Mesendoderm (in vitro differentiated cells): ENCODE measurements around the gene VWF.
"Not testable (repeated sequence)": the region's sequence is repeated elsewhere in the genome, so short reads cannot be mapped to it uniquely, and the experiment has no call there.

Experiments
- DNase-seq: peaks from one replicate; pipeline ENCODE4 v3.0.0; 2013
- H2AK5ac ChIP-seq: 2 replicates; pipeline ENCODE4 v1.6.1; 2013; ENCODE audit warnings: low read length, inconsistent platforms
- H2BK120ac ChIP-seq: 2 replicates; pipeline ENCODE4 v1.6.1; 2013; ENCODE audit warnings: low read depth, mild to moderate bottlenecking, low read length, moderate library complexity, mixed read lengths
- H2BK15ac ChIP-seq: replicated peaks from 2 replicates; pipeline ENCODE4 v1.6.1; 2013; ENCODE audit warnings: low read depth, mild to moderate bottlenecking, moderate library complexity
- H2BK5ac ChIP-seq: 2 replicates; pipeline ENCODE4 v1.6.1; 2013; ENCODE audit warnings: low read length, inconsistent platforms
- H3K18ac ChIP-seq: 2 replicates; pipeline ENCODE4 v1.6.1; 2013; ENCODE audit warnings: mild to moderate bottlenecking, low read length, mixed read lengths
- H3K23ac ChIP-seq: one replicate; pipeline ENCODE4 v1.6.1; 2013; ENCODE audit warnings: low read length
- H3K27ac ChIP-seq: 2 replicates; pipeline ENCODE4 v1.5.1; 2013; ENCODE audit warnings: low read depth, mild to moderate bottlenecking, inconsistent platforms, low read length, moderate library complexity
- H3K27me3 ChIP-seq: 2 replicates; pipeline ENCODE4 v1.6.1; 2013; ENCODE audit warnings: low read length, control low read depth, mild to moderate bottlenecking, inconsistent platforms; ENCODE audit not compliant: insufficient read depth, poor library complexity
- H3K36me3 ChIP-seq: 2 replicates; pipeline ENCODE4 v1.6.1; 2013; ENCODE audit warnings: low read length, inconsistent platforms; ENCODE audit not compliant: control insufficient read depth, insufficient read depth
- H3K4ac ChIP-seq: one replicate; pipeline ENCODE4 v1.6.1; 2013; ENCODE audit warnings: low read depth, mild to moderate bottlenecking, low read length, moderate library complexity
- H3K4me1 ChIP-seq: 2 replicates; pipeline ENCODE4 v1.6.1; 2013; ENCODE audit warnings: low read depth, low read length, inconsistent platforms; ENCODE audit not compliant: control insufficient read depth
- H3K4me2 ChIP-seq: 2 replicates; pipeline ENCODE4 v1.6.1; 2013; ENCODE audit warnings: low read length
- H3K4me3 ChIP-seq: 2 replicates; pipeline ENCODE4 v1.5.1; 2013; ENCODE audit warnings: mild to moderate bottlenecking, low read length
- H3K56ac ChIP-seq: one replicate; pipeline ENCODE4 v1.6.1; 2013; ENCODE audit warnings: low read length
- H3K79me1 ChIP-seq: 2 replicates; pipeline ENCODE4 v1.6.1; 2013; ENCODE audit warnings: low read length, inconsistent platforms
- H3K79me2 ChIP-seq: 2 replicates; pipeline ENCODE4 v1.6.1; 2013; ENCODE audit warnings: mild to moderate bottlenecking, low read length; ENCODE audit not compliant: control insufficient read depth, insufficient read depth
- H3K9ac ChIP-seq: 2 replicates; pipeline ENCODE4 v1.6.1; 2013; ENCODE audit warnings: low read length, inconsistent platforms
- H4K5ac ChIP-seq: one replicate; pipeline ENCODE4 v1.6.1; 2013; ENCODE audit warnings: low read length
- H4K8ac ChIP-seq: one replicate; pipeline ENCODE4 v1.6.1; 2013; ENCODE audit warnings: low read depth, mild to moderate bottlenecking, control low read depth, low read length, moderate library complexity
- WGBS: extraction: QIAGEN DNeasy Blood & Tissue Kit; methylation state at CpG from one replicate; pipeline ENCODE4 v1.1.7; 2013; ENCODE audit warnings: low lambda C conversion rate, missing lambda C conversion rate; ENCODE audit not compliant: insufficient coverage; ENCODE audit errors: extremely low coverage; 5-methylcytosine and 5-hydroxymethylcytosine counted together

Gene VWF

DNA sequence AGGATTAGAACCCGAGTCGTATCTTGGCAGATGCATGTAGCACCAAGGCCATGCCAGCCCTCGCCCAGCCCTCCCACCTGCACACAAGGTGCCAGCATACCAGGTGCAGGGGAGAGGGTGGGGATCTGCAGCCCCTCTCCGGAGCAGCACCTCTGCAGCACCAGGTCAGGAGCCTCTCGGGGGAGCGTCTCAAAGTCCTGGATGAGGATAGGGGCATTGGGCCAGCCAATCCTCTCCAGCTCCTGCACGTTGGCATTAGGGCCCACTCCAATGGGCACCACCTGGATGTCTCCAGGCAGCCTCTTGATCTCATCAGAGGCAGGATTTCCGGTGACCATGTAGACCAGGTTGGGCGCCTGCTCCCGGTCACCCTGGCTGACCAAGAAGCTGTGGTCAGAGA is 106.2 kb downstream of the VWF start:
- no CpG with 5 or more reads among the region's 10 CpGs for WGBS
- DNase-seq: no peak

DNA sequence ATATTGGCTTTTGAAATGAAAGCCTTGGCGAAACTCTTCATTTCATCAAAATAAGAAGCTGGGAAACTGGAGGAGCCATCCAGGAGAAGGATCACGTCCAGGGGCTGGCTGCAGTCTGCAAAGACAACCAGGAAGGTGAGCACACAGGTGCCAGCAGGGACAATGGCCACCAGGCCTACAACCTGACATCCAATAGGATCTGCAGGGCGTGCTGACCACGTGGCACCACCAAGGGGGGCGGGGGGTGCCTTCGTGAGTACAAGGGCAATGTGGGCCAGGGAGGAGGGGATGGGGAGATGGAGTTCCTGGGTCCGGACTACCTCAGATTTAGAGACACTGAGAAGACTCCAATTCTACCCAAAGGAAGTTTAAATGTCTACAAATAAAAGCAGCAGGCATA is 107.7 kb downstream of the VWF start:
- no peak overlapping the region for H3K27ac ChIP-seq
- no CpG with 5 or more reads among the region's 7 CpGs for WGBS
- no peak overlapping the region for H3K23ac ChIP-seq

More for the DNA sequence above, 106.2 kb downstream of the VWF start:
- Histone ChIP-seq H3K9ac (no peak overlapping the region), H3K56ac (no peak overlapping the region), H3K4ac (no peak overlapping the region), H3K4me2 (no peak overlapping the region), H3K23ac (no peak overlapping the region), H2BK5ac (no peak overlapping the region), H2AK5ac (no peak overlapping the region), H2BK15ac (no peak overlapping the region), H4K5ac (no peak overlapping the region), H3K27me3 (no peaks in the 10 kb centered on the region), H3K27ac (no peak overlapping the region), H3K79me1 (no peaks in the 10 kb centered on the region), H3K79me2 (no peaks in the 10 kb centered on the region), H3K4me1 (no peaks in the 10 kb centered on the region), H3K36me3 (no peaks in the 10 kb centered on the region), H3K18ac (no peak overlapping the region), H4K8ac (no peak overlapping the region), H2BK120ac (no peak overlapping the region), H3K4me3 (no peak overlapping the region)

DNA sequence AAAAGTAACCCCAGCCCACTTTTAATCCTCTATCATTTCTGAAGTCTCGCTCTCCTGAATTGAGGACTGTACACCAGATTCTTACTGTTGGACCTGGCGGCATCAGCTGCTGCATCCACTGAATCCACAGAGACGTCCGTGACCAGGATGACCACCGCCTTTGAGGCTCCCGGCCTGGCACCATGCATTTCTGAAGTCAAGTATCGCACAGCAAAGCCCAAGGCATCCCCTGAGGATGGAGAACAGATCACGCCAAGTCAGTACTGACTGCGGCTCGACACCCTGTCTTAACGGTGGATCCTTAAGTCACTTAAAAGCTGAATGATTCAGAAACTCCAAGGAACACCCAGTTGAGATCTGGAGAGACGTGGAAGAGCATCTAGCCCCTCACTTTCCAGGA is 108.5 kb downstream of the VWF start:
- H3K9ac ChIP-seq, H4K8ac ChIP-seq, H3K56ac ChIP-seq, H3K36me3 ChIP-seq, H2BK120ac ChIP-seq, H2BK15ac ChIP-seq, H4K5ac ChIP-seq, H3K4me2 ChIP-seq, H3K4me1 ChIP-seq, H2AK5ac ChIP-seq, H3K27ac ChIP-seq, H3K4me3 ChIP-seq, H3K79me2 ChIP-seq, H2BK5ac ChIP-seq, H3K18ac ChIP-seq, H3K23ac ChIP-seq, DNase-seq, H3K79me1 ChIP-seq, H3K4ac ChIP-seq, H3K27me3 ChIP-seq: not testable (repeated sequence)
- no CpG with 5 or more reads among the region's 12 CpGs for WGBS

More for the DNA sequence above, 107.7 kb downstream of the VWF start:
- Histone ChIP-seq H2BK15ac (no peak overlapping the region), H2AK5ac (no peak overlapping the region), H3K18ac (no peak overlapping the region), H3K4me3 (no peak overlapping the region), H3K36me3 (no peaks in the 10 kb centered on the region), H3K4ac (no peak overlapping the region), H3K56ac (no peak overlapping the region), H3K9ac (no peak overlapping the region), H3K79me2 (no peaks in the 10 kb centered on the region), H2BK120ac (no peak overlapping the region), H3K4me2 (no peak overlapping the region), H3K4me1 (no peaks in the 10 kb centered on the region), H4K5ac (no peak overlapping the region), H3K79me1 (no peaks in the 10 kb centered on the region), H2BK5ac (no peak overlapping the region), H3K27me3 (no peaks in the 10 kb centered on the region), H4K8ac (no peak overlapping the region)
- no peak for DNase-seq

DNA sequence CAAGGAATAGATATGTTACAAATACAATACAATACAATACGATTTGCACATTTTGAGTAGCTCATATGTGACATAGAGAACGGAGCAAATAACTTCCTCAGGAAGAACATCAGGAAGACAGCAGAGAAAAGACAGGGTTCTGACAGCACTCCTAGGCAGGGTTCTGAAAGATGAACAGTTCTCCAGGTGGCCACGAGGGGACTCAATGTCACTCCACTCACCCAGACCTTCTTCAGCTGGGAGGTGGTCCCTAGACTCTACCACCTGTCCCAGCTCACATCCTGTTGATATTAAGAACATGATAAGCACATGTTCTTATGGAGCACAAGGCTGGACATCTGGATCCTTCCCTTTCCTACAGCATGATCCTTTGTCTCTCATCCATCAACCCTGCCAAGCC is 109.2 kb downstream of the VWF start:
- H2BK5ac ChIP-seq, H4K8ac ChIP-seq, H3K4me2 ChIP-seq, H3K27me3 ChIP-seq, H2AK5ac ChIP-seq, H3K18ac ChIP-seq, H3K27ac ChIP-seq, H4K5ac ChIP-seq, H3K36me3 ChIP-seq, H3K23ac ChIP-seq, H2BK120ac ChIP-seq, H3K56ac ChIP-seq, H2BK15ac ChIP-seq, H3K4me3 ChIP-seq, DNase-seq, H3K79me1 ChIP-seq, H3K4ac ChIP-seq, H3K79me2 ChIP-seq, H3K9ac ChIP-seq, H3K4me1 ChIP-seq: not testable (repeated sequence)
- no CpG with 5 or more reads among the region's 3 CpGs for WGBS

DNA sequence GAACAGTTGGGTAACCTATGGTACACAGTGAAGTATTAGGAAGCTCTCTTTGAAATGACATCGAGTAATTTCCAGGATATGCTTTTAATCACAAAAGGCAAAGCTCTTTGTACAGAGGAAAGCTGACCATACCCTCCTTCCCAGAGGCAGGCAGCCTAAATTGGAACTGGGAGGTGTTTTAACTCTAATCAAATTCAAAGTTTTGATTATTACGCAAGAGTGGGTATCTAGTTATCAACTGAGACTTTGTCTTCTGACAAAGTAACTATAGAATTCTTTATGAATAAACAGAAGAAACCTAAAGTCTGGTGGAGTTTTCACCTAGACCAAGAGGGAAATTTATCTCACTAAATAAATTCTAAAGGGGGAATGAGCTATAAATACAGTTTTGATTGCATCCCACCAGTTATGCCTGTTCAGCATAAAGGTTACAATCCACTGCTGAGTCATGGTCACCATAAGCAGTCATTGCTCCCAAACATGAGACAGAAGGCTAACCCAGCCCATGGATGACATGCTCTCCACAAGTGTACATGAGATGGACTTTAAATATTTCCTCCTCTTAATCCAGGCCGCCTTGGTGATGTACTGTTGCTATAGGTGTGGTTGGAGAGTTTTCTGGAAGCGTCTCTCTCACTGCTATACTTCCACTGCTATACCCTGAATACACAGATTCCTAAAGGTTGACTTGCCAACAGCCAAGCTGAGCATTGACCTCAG is 113.7 kb downstream of the VWF start:
- not testable (repeated sequence) for DNase-seq, H3K79me1 ChIP-seq, H3K4ac ChIP-seq, H2BK5ac ChIP-seq, H3K36me3 ChIP-seq, H3K27me3 ChIP-seq, H3K79me2 ChIP-seq, H2BK120ac ChIP-seq, H4K5ac ChIP-seq, H3K4me2 ChIP-seq, H4K8ac ChIP-seq, H3K27ac ChIP-seq, H3K56ac ChIP-seq, H2AK5ac ChIP-seq, H3K4me3 ChIP-seq, H3K9ac ChIP-seq, H3K18ac ChIP-seq, H2BK15ac ChIP-seq, H3K23ac ChIP-seq, H3K4me1 ChIP-seq
- WGBS: no CpG with 5 or more reads among the region's 4 CpGs

DNA sequence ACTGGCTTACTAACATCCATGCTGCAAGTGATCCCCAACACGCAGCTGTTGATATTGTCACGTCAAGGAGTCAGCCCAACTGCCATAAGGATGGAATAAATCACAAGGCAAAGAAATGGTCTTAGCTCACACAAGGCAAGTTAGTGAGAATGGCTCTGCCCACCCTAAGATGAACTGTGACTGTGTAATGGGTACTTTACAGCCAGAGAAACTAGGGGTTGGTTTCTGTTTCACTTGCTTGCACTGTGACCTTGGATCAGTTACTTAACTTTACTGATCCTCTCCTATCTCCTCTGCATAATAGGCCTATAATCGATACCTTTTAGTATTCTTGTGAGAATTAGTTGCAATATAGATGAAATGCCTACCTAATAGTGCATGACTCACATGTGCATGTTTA is 127.2 kb downstream of the VWF start:
- no peak overlapping the region for H3K4me2 ChIP-seq
- no peak overlapping the region for H3K9ac ChIP-seq
- no peak overlapping the region for H3K56ac ChIP-seq
- H3K4ac ChIP-seq: no peak overlapping the region
- H3K27me3 ChIP-seq: no peaks in the 10 kb centered on the region
- H2BK120ac ChIP-seq: no peak overlapping the region
- H3K36me3 ChIP-seq: no peaks in the 10 kb centered on the region
- DNase-seq: no peak
- no peak overlapping the region for H3K23ac ChIP-seq
- H2BK5ac ChIP-seq: no peak overlapping the region
- H4K5ac ChIP-seq: no peak overlapping the region
- no peak overlapping the region for H4K8ac ChIP-seq
- no CpG with 5 or more reads among the region's 3 CpGs for WGBS
- H3K4me1 ChIP-seq: no peaks in the 10 kb centered on the region
- H2AK5ac ChIP-seq: no peak overlapping the region
- H3K79me2 ChIP-seq: no peaks in the 10 kb centered on the region
- H3K27ac ChIP-seq: no peak overlapping the region
- H3K18ac ChIP-seq: no peak overlapping the region
- H3K79me1 ChIP-seq: no peaks in the 10 kb centered on the region
- H3K4me3 ChIP-seq: no peak overlapping the region
- no peak overlapping the region for H2BK15ac ChIP-seq
